ENCODE results near the gene GLDC.
"Not testable (repeated sequence)": the region's sequence is repeated elsewhere in the genome, so short reads cannot be mapped to it uniquely, and the experiment has no call there.

The GLDC gene

DNA sequence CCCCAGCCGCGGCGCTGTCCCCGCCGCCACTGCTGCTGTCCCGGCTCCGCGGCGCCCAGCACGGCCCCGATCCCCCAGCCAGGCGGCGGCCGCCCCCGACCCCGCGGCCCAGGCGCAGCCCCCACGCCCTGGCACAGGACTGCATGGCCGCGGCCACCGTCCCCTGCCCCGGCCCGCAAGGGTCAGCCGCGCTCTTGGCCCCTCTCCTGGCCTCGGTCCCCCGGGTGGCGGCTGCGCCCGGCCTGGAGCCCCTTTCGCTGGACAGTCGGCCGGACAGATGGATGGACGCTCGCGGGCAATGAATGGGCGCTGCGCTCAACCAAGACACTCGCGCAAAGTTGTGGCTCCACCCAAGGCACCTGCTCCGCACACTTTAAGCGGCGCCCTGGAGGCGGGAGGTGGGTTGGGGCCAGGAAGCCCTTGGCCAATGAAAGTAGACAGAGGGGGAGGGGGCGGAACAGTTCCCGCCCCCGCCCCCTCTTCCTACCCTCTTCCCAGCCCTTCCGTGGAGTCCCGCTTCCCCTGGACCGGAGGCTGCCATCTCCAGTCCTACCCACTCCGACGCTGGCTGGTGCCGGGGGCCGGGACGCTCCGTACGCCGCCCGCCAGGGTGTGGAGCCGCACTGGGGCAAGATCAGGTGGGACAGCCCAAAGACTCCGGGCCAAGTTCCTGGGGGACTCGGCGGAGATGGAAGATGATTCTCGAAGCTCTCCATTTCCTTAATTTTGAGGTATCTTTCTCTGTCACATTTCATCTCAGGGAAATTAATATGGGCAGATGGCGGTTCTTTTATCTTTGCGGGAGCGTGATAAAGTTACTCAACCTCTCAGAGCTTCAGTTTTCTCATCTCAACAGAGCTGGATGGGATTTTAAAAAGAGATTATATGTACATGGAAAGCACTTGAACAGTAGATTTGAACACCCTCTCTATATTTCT, at the start of gene GLDC:
GLDC (minus strand) TSS at position 375 of the 938 bp plus-strand sequence; CDS start at position 145, 230 bp downstream.
- no peak for DNase-seq (ENCODE audit: low read depth, low spot score)

DNA sequence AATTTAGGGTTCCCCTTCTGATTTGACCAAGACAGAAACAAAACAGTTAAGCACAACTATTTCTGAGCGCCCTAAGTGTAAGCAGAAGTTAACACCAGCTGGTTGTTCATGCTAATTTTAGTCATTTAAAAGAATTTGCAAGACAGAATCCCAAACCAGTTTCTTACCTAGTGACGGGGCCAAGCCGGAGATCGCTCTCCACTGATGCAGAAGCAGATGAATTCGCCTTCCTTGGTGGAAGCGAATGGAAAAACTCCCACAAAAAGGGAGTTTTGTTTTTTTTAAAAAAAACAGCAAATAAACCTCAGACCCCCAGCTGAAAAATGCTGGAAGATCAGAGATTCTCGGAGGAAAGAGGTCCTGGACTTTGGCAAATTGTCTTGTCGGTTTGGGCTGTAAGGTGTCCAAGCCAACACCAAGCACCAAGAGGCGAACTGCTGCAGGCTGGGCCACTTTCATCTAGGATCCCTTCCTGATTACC, 47.4 kb upstream of the GLDC start:
- DNase-seq (ENCODE audit: low read depth, low spot score) = no peak

DNA sequence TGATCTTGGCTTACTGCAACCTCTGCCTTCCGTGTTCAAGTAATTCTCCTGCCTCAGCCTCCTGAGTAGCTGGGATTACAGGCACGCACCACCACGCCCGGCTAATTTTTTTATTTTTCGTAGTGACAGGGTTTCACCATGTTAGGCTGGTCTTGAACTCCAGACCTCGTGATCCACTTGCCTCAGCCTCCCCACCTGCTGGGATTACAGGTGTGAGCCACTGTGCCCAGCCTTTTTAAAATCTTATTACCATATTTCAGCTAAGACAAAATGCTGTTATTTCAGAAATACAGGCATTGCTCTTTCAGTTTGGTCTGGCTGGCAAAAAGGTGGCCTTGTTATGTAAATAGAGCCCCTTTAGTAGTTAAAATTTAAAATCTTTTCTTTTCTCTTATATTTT, 46.9 kb upstream of the GLDC start:
- DNase-seq (ENCODE audit: low read depth, low spot score) = no peak

DNA sequence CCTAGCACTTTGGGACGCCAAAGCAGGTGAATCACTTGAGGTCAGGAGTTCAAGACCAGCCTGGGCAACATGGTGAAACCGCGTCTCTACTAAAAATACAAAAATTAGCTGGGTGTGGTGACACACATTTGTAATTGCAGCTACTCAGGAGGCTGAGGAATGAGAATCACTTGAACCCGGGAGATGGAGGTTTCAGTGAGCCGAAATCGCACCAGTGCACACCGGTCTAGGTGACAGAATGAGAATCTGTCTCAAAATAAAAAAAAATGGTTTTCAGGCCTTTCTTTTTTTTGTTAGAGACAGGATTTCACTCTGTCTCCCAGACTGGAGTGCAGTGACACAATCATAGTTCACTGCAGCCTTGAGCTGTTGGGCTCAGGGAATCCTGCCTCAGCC, 45.1 kb upstream of the GLDC start:
- DNase-seq (ENCODE audit: low read depth, low spot score) = not testable (repeated sequence)

DNA sequence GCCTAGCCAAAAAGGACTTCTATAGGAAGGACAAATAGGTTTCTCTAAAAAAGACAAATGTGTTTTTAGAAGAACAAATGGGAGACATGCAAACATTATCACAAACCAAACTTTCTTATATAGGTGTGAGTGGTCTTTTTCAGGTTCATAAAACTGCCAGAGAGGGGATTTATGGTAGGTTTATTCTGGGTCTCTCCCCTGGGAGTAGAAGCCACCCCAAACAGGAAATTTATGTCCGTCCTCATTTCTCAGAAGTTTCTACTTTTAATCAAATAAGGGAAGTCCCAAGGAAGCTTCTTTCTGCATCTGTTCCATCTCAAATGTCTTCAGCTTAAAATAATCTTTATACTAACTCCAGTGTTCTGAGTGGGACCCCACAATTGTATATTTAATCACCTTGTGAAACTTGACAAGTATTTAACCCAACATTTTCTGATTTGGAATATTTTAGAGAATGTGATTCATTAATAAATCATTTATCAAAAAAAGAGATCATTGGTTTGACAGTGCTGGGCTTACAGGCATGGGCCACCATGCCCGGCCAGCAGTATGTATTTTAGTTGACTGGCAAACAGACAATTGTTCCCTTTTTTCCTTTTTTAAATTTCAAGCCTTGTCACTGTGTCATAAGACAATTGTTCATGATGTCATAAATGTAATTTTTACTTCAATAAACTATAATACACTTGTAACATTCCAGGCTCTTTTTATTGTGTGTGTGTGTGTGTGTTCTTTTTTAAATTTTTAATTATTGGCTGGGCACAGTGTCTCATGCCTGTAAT, 44.6 kb upstream of the GLDC start:
- no peak for DNase-seq (ENCODE audit: low read depth, low spot score)

DNA sequence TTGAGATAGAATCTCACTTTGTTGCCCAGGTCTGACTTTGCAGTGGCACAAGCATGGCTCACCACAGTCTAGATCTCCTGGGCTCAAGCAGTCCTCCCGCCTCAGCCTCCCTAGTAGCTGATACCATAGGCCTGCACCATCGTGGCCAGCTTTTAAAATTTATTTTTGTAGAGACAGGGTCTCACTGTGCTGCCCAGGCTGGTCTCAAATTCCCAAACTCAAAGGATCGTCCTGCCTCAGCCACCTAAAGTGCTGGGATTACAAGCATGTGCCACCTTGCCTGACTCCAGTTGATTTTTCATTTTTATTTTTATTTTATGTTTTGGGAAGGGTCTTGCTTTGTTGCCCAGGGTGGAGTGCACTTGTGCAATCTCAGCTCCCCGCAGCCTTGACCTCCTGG, 41.7 kb upstream of the GLDC start:
- no peak for DNase-seq (ENCODE audit: low read depth, low spot score)

DNA sequence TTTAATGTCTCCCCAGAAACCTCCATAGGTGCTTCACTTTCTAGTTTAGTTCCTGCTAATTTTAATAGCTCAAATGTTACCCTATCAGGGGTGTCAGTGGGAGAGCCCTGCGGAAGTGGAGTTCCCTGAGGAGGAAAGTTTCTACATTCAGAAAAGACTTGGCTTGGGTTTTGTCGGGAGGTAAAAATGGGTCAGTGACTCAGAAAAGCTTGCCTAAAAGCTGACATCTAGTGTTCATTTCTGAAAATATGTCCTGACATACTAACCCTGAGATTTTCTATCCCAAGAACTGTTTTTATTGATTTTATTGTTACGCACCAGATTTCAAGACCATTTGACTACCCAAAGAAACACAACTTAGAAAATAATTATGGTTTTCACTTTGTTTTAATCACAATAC, 40.9 kb upstream of the GLDC start:
- DNase-seq (ENCODE audit: low read depth, low spot score) = no peak

DNA sequence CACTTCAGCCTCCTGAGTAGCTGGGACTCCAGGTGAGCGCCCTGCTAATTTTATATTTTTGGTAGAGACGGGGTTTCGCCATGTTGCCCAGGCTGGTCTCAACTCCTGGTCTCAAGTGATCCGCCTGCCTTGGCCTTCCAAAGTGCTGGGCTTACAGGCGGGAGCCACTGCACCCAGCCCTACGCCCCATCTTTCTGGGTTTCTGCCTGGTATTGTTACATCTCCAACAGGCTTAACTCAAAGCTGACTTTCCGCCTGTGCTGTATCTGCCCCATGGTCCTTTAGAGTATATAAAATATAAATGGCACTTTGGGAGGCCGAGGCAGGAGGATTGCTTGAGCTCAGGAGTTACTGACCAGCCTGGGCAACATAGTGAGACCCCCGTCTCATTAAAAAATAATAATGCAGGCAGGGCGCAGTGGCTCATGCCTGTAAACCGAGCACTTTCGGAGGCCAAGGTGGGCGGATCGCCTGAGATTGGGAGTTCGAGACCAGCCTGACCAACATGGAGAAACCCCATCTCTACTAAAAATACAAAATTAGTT, 36.5 kb upstream of the GLDC start:
- no peak for DNase-seq (ENCODE audit: low read depth, low spot score)

DNA sequence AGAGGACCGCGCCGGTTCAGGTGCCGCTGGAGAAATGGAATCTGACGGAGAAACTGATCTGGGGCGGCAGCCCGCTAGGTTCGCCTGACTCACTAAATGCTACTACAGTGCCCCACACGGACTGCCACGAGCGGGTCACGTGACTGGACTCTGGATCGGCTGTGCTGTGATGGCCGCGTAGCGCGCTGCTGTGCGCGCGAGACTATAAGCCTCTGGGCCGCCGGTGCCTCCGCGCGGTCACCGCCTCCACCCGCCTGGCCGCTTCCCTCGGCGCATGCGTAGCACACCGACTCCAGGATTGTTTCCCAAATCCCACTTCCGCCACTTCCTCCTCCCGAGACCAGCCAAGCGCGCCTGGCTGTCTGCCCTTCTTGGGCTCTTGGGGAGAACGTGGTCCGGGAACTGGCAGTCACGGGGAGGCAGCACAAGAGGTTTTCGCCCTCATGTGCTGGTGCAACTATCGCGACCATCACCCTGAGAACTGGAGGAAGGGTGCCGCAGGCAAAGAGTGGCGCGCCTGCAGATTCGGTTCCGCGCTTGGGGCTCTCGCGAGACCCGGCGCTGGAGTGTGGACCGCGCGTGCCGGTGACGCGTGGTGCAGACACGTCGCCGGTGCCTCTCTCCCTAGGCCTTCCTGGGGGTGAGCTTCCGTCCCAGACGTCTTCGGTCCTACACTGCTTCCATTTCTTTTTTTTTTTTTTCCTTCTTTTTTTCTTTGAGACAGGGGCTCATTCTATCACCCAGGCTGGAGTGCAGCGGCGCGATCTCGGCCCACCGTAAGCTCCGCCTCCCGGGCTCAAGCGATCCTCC, 35.8 kb upstream of the GLDC start:
- peak; percentile 78 for DNase-seq (ENCODE audit: low read depth, low spot score)

DNA sequence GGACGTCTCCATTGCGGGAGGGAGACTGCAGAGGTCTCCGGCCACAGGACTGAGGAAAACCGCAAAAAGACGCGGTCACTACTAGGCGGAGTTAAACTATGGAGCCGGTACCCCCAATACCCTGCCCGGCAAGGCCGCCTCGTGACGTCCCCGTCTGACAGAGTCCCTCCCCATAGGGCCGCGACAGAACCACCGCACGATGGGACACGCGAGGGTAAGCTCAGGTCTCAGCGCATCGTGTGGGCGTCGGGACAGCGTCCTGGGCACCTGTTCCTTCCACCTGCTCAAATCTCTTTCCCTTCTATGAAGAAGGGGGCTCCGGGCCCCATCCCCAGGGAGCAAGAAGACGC, 35.2 kb upstream of the GLDC start:
- DNase-seq (ENCODE audit: low read depth, low spot score) = peak; percentile 35

DNA sequence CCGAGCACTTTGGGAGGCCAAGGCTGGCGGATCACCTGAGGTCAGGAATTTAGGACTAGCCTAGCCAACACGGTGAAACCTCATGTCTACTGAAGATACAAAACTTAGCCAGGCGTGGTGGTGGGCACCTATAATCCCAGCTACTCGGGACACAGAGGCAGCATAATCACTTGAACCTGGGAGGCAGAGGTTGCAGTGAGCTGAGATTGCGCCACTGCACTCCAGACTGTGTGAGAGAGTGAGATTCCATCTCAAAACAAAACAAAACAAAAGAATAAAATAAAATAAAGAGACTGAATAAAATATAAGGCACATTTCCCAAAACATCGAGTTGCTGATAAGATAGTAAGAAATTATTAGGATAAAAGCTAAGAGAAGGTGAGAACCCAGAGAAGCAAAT, 32.3 kb upstream of the GLDC start:
- DNase-seq (ENCODE audit: low read depth, low spot score) = no peak

DNA sequence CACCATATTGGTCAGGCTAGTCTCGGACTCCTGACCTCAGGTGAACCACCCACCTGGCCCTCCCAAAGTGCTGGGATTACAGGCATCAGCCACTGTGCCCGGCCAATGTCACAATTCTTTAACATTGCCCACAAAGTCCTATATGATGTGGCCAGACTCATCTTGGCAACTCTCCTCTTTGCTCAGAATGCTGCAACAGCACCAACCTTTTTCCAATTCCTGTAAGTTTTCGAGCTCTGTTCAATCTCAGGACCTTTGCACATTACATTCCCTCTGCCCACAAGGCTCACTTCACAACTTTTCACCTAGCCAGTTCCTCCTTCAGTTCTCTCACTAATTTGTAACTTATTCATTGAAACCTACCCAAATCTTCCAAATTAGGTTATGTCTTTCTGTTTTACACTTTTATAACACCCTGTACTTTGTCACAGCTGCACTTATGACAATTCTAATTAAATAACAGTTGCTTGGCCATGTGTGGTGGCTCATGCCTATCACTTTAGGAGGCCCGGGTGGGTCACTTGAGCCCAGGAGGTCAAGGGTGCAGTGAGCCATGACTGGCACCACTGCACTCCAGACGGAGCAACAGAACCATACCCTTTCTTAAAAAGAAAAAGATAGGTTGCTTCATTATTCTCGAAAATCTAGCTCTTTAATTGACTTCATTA, 30.9 kb upstream of the GLDC start:
- no peak for DNase-seq (ENCODE audit: low read depth, low spot score)

DNA sequence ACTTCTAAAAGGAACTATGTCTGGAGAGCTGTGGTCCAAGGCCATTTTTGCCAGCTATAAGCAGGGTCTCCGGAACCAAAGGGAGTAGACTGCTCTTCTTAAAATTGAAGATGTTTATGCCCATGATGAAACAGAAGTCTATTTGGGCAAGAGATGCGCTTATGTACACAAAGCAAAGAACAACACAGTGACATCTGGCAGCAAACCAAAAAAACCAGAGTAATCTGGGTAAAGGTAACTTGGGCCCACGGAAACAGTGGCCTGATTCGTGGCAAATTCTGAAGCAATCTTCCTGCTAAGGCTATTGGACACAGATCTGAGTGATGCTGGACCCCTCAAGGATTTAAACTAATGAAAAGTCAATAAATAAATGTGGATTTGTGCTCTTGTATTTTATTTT, 29.7 kb upstream of the GLDC start:
- DNase-seq (ENCODE audit: low read depth, low spot score) = no peak

DNA sequence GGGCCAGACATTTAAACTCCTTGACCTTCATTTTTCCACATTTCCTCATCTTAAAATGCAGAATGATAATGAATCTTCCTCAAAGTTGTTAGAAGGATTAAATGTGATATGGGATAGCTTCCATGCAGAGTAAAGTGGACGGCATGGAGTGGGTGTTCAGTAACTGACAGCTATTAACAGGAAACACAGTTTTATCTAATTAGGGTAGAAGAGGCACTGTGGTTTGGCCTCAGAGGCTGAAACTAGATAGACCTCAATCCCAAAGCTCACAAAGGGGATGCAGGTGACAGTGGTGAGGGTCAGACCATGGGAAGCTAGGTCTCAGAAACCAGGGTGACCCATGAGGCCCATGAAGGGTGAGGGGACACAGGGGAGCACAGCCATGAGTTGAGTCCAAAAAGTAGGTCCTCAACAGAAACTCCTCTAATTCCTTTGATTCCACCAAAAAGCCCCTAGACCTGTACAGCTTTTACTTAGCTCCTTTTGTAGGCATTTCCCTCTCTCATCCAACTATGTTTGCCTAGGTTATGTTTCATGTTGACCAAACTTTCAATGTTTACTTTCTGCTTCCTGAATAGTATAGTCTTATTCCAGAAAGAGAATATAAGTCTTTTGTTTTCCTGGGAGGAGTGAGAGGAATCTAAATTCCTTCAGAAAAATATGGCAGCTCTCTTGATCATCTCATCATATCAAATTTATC, 27.9 kb upstream of the GLDC start:
- no peak for DNase-seq (ENCODE audit: low read depth, low spot score)

DNA sequence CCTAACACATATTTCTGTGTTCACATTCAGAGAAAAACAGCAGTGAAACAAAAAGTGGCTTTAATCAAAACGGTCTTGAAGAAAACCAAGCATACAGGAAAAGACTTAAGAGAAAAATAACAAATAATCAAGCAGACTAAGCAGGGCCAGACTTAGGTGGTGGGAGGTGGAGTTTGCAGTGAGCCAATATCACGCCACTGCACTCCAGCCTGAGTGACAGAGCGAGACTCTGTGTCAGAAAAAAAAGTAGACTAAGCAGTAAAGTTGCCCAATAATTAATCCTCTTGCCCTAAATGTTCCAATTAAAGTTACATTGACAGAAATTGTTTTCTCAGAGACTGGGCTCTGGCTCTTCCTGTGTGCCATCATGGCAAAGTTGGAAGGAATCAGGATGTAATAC, 26.6 kb upstream of the GLDC start:
- DNase-seq (ENCODE audit: low read depth, low spot score) = no peak

DNA sequence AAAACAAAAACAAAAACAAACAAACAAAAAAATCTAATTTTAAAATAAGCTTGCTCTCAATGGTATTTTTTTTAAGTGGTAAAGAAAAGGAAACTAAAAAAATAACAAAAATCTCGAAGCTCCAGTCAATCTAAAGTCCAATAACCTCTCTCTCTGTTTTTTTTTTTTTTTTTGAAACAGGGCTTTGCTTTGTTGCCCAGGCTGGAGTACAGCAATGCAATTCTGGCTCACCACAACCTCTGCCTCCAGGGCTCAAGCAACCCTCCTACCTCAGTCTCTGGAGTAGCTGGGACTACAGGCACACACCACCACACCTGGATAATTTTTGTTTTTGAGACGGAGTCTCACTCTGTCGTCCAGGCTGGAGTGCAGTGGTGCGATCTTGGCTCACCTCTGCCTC, 25.9 kb upstream of the GLDC start:
- DNase-seq (ENCODE audit: low read depth, low spot score) = no peak

DNA sequence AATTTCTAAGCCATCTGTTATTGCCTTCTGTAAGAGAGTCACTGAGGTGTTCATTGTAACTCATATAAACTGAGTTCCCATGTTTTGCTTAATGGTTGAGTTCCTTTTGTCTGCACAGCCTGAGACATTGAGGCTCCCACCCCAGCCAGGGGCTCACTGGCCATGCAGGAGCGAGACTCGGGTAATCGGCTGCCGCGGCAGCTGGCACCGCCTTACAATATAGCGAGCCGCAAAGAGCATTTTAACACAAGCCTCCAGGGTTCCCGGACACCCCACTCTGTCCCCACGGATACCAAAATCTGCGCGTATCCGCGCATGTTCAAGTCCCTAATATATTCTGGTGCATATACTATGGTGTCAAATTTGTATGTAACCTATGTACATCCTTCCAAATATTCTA, 24.4 kb upstream of the GLDC start:
- no peak for DNase-seq (ENCODE audit: low read depth, low spot score)

DNA sequence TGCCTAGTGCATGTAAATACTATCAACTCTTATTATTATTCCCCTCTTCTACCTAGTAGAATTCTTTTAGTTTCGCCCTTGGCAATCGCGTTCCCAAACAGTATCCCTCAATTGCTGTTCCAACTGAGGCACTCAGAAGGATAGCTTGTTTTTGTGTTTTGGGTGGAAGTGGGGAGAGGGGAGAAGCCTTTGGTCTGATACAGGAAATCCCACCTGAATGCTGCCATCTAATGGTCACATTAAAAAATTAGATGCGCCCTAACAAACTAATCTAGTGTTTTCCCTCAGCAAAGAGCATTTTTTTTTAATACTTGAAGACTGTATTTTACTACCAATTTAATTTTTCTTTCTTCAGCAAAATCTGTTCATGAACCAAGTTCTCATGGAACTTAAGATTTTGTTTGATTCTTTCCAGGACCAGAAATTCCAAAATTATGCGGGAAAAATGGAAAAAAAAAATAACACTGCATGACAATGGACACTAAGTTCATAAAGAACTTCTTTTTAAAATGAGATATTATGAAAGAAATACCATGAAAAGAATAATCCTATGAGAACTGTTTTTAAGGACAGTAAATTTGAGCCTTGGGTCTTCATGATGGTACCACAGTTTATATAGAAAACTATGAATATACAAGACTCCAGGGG, 22.2 kb upstream of the GLDC start:
- DNase-seq (ENCODE audit: low read depth, low spot score) = no peak

DNA sequence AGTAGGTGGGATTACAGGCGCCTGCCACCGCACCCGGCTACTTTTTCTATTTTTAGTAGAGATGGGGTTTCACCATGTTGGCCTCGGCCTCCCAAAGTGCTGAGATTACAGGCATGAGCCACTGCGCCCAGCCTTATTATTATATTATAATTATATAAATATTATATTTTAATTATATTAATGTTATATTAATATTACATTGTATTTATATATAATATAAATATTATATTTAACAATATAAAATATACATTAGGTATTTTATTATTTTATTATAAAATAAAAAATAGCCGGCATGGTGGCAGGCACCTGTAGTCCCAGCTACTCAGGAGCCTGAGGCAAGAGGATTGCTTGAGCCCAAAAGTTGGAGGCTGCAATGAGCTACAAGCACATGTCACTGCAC, 21.6 kb upstream of the GLDC start:
- no peak for DNase-seq (ENCODE audit: low read depth, low spot score)

DNA sequence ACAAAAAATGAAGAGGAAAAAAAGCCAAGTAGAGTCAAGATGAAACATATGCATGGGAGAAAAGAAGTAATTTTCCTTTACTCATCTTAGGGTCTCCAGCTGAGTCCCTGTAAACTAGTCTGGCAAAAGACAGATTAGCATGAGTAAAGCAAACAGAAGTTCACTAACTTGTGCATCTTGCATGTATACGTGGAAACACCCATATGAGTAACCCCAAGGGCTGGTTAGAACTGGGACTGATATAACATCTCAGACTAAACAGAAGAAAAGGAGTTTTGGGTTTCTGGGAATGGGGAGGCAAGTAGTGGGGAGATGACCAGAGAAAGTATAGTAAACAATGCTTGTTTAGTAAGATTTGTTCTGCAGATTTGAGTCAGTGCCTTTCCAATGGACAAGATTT, 20.1 kb upstream of the GLDC start:
- DNase-seq (ENCODE audit: low read depth, low spot score) = no peak
